UCSD-AML1 (cell line): Measurements from ENCODE around the gene CDO1.

ENCODE experiments used
- DNase-seq: peaks from one replicate; lab custom pipeline; 2025; ENCODE audit not compliant: unreplicated experiment; lab: John Stamatoyannopoulos, UW

Gene CDO1

GRCh38 chr5:115795700-115796099 lies 20.8 kb downstream of the CDO1 start:
- no peak for DNase-seq

- DNase-seq, result no peak
Measured at GRCh38 chr5:115788440-115788839, 28.0 kb downstream of the CDO1 start.

- DNase-seq, result no peak
Measured at GRCh38 chr5:115787426-115787825, 29.0 kb downstream of the CDO1 start.

GRCh38 chr5:115785381-115786065 lies 30.9 kb downstream of the CDO1 start:
- DNase-seq, result no peak

- no peak for DNase-seq
Measured at GRCh38 chr5:115778417-115778816, 38.0 kb downstream of the CDO1 start.

- no peak for DNase-seq
Measured at GRCh38 chr5:115776989-115777388, 39.5 kb downstream of the CDO1 start.

- DNase-seq, result no peak
Measured at GRCh38 chr5:115775999-115776398, 40.5 kb downstream of the CDO1 start.

- DNase-seq, result no peak
Measured at GRCh38 chr5:115774684-115775083, 41.8 kb downstream of the CDO1 start.

- DNase-seq, result no peak
Measured at GRCh38 chr5:115772731-115773475, 43.6 kb downstream of the CDO1 start.

- DNase-seq, result no peak
Measured at GRCh38 chr5:115770466-115770865, 46.0 kb downstream of the CDO1 start.

- DNase-seq, result no peak
Measured at GRCh38 chr5:115767424-115767823, 49.0 kb downstream of the CDO1 start.

GRCh38 chr5:115766608-115767007 lies 49.9 kb downstream of the CDO1 start:
- no peak for DNase-seq

GRCh38 chr5:115758356-115758755 lies 58.1 kb downstream of the CDO1 start:
- DNase-seq, result no peak

GRCh38 chr5:115755675-115756074 lies 60.8 kb downstream of the CDO1 start:
- no peak for DNase-seq
